IPS DF 4.7 (cell line): ENCODE measurements around the gene IMMP2L.

Experiments
- DNase-seq: peaks from one replicate; pipeline ENCODE4 v3.0.0-alpha.2; 2013; ENCODE audit warnings: low spot score; ENCODE audit errors: extremely low read depth

Gene IMMP2L

DNA sequence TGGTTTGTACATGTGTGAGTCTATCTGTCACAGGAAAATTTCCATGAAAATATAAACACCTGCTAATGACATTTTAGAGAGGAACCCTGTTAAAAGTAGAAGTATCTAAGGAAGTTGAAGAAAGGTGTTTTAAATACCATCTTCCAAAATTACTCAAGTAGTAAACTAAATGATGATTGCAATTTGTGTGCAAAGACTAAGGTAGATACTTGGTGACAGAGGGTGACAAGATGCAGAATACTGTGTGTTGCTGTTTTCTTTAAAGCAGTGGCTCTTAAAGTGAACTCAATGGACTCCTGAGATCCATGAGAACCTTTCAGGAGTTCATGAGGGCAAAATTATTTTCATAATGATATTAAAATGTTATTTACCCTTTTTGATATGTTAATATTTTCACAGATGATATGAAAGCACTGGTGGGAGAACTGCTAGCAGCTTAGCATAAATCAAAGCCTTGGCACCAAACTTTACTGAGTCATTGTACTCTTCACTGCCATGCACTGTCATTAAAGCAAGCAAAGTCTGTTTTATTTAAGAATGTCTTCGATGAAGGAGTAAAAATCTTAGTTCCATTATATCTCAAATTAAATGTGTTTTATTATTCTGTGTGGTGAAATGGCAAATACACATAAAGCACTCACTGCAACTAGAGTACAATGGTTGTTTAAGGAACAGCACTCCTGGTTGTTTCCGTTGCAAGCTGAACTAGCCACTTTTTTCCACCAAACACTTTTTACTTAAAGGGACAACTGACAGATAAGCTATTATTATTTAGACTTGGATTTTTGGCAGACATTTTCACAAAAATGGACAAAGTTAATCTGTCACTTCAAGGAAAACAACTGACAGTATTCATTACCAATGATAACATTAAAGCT is 337.7 kb downstream of the IMMP2L start:
- no peak for DNase-seq

DNA sequence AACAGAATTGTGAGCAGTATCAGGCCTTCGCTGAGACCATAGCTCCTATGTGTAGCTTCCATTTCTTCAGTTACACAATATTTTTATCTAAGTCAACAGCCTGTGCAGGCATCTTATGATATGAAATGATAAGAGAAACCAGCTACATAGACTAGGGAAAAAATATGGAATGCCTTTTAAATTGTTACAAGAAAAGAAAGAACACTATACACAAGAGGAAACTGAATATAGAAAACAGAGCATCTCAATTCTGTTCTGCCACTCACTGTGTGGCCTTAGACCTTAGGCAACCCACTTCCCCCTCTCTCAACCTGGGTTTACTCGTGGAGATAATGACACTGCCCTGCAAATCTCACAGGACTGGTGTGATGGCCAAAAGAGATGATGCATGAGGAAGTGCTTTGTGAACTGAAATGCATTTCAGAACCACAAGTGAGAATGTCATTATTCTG is 338.5 kb downstream of the IMMP2L start:
- no peak for DNase-seq

DNA sequence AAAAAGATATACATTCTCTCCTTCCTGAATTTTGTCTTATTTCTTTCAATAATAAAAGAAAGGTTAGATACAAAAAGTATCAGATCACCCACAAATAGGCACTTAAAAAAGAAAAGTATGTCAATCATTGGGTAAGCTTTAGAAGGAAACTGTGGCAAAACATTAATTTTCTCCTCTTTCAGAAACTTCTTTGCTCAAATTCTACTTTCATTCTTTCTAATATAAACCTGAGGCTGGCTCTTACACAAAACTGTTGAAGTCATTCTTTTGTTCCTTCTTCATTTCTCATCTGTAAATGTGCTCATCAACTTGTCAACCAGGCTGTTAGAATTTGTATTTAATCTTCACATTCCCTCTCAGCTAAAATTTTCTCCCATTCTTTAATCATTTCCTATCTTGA is 346.7 kb downstream of the IMMP2L start:
- no peak for DNase-seq

DNA sequence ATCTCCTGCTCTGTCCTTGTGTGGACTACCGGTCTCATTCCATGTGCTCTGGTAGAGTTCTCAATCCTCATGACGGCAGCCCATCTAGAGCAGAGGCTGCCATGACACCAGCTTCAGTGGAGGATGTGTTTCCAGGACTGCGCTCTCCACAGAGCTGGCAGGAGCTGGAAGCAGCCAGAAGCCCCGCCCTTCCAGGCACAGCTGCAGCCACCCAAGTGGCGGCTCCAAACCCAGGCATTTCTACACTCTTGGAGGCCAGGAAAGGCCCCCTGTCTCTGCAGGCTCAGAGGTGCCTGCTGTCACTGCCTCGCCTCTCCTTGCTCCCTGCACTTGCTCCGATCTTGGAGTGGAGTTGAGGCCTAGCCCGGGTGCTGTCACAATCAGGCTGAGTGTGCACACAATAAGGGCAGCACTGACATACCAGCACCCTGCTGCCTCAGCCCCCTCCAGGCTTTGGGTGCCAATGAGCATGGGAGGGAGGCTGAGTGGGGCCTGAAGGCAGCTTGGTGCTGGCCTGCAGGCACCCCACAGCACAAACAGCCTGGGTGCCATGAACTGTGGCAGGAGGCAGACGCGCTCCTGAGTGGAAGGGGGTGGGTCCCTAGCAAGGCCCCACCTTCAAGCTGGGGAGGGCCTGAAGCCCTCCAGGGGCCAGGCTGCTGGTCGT is 349.3 kb downstream of the IMMP2L start:
- no peak for DNase-seq

DNA sequence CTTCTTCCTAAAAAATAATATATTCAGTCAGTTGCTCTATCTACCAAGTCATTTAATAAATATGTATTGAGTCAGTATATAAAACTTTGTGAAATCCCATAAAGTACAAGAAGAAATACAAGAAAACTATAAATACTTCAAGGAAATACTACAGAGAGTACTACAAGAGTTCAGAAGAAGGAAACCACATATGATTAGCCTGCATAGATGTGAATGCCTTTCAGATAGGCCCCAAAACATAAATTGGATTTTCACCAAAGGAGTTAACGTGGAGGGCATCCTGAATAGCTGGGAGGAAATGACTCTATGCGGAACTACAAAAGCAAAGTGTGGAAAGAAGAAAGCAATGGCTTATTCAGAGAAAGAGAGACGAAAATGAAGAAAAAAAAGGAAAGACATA is 351.3 kb downstream of the IMMP2L start:
- DNase-seq, result no peak

DNA sequence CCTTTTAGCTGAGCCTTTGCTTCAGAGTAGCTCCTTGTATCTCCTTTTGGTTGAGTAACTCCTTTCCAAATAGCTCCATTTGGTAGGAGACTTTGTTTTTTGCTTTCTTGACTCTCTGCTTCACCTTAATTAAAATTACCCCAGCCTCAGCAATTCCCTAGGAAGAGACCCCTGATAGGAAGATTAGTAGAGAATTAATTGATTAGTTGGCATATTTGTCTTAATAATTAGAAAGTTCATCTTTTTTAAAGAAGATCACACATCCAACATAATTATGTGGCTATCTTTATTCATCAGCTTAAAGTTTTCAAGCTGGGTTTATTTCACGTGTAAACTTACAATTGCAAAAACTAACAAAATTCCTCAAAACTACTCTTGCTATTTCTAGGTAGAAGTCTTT is 352.2 kb downstream of the IMMP2L start:
- no peak for DNase-seq

DNA sequence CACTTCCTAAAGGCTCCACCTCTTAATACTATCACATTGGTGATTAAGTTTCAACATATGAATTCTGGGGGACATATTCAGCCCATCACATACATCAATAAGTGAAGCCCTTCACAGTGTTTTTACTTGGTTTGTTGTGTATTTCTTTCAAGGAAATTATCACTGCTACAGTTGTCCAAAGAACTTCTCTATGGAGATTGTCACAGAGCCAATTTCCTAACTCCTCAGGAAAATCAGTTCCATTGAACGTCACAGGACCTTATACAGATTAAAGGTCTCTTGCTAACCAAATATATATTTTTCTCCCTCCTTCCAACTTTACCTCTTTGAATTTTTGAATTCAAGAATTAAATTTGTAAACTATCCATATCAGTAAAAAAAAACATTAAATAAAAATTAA is 357.0 kb downstream of the IMMP2L start:
- DNase-seq, result no peak

DNA sequence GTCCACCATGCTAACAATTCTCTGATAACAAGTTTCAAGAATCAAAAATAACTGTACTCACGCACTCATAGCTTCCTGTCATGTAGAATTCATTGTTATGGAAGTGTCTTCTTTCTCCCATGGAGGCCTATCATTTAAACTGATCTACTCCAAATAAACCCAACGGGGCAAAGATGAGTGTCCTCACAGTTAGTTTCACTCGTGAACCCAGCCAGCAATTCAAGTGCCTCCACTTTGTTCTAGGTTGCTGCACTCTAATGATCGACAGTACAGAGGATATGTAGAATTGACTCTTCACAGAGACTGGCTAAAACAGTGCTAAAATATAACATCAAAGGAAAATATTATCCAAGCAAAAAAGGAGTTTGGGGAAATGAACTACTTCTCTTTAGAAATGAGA is 360.0 kb downstream of the IMMP2L start:
- DNase-seq, result no peak

DNA sequence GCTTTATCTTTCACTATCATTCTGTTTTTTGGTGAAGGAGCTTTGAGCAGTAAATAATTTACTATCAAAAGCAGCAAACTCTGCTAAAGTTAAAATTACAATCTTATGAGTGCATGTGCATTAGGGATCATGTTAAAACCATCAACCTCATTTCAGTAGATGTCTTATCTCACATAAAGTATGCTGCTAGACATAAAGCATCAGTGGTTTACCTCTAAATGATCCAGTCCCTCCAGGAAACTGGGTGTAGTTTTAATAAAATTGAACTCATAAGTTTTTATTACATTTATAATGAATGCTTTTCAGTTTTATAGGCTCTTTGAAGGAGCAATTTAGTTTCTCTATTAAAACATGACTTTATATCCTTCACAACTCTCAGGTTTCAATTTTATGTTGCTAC is 362.6 kb downstream of the IMMP2L start:
- no peak for DNase-seq

DNA sequence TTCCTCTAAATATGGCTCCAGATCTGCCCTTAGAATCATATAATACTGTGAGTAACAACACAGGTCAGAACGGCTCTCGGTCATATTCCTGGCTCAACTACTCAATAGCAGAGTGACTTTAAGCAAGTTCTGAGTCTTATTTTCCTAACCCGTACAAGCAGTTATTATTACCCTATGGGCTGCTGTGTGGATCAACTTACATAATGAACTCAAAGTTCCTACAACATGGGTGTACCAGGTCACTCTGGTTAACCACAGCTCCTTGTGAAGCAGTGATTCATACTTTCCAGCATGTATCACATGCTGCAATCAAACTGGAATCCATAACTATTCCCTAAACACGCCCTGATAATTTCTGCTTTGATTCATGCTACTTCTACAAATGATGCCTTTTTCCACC is 364.0 kb downstream of the IMMP2L start:
- DNase-seq, result no peak

DNA sequence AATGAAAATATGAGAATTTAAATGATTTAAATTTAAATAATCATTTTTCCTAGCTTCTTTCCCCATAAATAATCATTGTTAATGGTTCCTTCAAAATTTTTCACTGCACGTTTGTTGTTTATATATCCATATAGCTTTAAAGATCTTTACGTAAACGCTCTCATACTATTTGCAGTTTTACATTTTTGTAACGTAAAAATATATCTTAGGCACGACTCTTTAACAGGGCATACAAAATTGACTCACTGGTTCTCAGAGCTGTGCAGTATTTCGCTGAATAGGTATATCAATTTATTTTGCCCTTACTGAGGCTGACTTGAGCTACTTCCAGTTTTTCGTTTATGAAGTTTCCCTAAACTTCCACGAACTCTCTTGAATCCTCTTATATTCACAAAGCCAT is 365.6 kb downstream of the IMMP2L start:
- no peak for DNase-seq

DNA sequence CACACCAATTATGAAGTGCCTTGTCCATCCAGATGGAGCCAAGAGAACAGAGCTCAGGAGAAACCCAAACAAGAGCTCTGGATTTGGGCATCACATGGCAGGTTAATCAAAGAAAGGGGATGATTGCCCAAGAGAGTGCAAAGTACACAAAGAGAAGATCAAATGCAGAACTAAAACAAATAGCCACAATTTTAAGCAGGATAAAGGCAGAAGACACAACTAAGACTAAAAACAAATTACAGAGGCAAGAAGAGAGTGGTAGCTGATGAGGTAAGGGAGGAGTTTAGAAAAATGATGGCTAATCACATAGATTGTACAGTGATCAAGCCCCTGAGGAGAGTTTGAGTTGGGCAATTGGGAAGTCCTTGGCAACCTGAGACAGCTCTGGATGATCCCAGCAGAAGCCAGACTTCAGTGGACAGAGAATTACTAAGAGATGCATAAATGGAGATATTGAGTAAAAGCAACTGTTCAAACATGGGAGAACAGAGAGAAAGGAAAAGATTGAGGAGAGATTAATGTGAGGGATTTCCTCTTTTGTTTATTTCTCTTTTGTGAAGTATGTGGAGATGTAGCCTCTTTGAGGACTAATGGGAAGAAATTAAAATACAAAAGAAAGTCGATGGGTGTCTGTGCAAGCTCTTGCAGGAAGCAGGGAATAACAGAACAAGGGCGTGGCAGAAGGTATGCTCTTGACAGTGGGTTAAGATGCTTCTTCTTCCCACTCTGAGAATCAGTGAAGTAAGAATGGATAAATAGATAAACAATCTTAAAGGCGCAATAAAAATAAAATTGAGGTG is 369.5 kb downstream of the IMMP2L start:
- DNase-seq, result no peak

DNA sequence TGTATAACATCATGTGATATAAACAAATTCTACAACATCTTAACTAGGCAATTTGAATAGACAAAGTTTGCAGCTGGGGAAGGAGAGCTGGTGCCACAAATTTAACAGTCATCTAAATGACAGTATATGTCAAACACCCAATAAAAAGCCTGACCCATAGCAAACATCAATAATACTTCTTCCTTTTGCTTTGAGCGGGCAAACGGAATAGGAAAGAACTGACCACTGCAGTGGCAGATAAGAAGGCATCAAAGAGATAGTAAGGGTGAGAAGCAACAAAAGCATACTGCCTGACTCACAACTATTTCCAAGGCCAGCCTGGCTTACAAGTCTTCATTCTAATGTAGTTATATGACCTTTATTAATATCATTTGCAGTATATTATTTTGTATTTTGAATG is 371.5 kb downstream of the IMMP2L start:
- DNase-seq, result no peak

DNA sequence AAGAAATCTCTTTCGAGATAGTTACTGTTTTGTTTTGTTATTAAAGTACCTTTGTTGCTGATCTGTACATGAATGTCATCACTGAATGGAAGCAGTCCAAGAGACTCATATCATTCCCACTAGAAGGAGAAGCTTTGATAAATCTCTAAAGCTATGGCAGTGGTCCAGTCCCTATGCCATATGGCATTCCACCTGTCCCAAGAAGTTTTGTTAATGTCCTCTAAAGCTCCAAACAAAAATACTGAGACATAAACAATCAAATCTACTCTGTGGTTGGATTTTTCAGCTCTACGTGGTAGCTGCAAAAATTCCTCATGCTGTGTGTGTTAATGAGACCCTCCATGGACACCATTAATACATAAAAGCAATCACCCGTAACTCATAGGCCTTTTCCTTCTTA is 377.3 kb downstream of the IMMP2L start:
- DNase-seq, result no peak

DNA sequence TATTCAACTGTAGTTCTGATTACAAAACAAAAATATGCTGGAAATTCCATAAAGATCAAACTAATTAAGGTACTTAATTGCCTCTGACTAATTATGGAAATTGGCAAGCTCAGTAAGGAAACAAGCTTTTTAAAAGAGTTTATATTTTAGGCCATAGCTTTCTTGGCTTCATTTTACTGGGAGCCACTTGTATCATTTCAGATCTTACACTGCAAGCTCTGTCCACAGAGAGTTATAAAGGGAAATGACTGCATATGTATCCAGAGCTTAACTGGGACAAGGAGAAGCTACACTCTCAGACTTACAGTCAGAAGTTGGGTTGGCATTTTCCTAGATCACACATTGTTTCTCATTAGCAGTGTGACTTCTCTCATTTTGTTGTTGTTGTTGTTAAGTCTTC is 379.0 kb downstream of the IMMP2L start:
- no peak for DNase-seq

DNA sequence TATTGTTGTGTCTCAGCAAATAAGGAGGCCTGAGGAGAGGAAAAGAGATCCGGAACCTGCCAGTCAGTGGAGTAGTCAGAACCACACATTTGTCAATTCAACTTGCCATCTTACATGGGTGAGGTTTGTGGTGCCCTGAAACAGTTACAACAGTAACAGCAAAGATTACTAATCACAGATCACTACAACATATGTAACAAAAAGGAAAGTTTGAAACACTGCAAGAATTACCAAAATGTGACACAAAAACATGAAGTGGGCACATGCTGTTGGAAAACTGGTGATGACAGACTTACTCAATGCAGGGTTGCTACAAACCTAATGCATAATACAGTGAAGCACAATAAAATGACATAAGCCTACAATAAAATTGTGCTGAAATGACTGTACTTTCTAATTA is 382.0 kb downstream of the IMMP2L start:
- DNase-seq, result no peak

DNA sequence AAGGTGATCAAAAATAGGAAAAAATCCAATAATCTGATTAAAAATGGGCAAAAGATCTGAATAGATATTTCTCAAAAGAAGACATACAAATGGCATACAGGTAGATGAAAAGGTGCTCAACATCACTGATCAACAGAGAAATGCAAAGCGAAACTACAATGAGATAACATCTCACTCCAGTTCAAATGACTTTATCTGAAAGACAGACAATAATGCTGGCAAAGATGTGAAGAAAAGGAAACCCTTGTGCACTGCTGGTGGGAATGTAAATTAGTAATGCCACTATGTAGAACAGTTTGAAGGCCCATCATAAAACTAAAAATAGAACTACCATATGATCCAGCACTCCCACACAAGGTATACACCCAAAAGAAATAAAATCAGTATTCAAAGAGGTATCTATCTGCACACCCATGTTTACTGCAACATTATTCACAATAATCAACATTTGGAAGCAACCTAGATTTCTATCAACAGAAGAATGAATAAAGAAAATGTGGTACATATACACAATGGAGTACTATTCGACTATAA is 386.3 kb downstream of the IMMP2L start:
- DNase-seq, result no peak

DNA sequence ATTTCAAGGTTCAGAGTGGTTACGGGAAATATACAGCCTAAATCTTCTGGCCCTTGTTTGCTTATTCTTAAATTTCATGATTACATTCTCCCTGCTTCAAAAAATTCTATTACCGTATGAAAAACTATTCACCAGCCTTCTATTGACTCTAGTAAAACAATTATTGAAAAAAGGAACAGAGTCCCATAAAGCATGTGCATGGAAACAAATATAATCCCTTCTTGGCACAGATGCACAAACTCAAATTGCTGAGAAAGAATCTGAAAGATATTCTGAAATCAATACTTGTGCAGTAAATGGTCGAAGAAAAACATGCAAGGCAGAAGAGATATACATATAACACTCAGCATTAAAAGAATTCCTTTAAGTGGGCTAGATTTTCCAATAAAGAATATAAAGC is 387.8 kb downstream of the IMMP2L start:
- no peak for DNase-seq

DNA sequence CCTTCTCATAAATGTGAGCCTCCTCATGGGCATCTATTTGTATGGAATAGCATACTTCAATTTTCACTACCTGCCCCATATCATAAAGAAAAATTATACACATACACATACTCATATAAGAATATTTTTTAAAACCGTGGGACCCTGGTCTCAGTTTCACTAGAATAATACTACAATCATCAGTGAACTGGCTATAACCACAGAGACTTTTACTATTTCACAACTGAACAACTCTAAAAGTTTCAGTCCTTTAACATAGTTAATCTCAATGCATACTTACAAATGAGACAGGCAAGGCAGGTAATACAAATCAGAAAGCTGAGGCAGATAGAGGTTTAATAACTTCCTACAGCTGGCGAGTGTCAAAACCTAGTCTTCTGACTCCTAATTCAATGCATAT is 388.3 kb downstream of the IMMP2L start:
- DNase-seq, result no peak

DNA sequence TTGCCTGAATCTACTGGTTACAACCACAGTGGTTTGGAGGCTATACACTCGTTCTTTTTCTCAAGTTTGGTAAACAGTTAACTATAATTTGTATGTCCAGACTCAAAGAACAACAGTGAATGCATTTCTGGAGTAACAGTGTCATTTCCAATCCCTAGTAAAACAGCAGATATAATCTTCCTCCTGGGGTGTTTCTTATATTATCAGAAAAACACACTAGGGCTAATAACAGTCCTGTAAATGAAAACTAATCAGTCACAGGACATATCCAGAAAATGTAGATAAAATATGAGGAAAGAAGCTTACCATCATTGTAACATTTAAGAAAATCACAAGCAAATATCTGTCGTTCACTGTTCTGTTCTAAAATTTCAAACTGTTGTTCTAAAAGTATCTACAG is 388.8 kb downstream of the IMMP2L start:
- no peak for DNase-seq

DNA sequence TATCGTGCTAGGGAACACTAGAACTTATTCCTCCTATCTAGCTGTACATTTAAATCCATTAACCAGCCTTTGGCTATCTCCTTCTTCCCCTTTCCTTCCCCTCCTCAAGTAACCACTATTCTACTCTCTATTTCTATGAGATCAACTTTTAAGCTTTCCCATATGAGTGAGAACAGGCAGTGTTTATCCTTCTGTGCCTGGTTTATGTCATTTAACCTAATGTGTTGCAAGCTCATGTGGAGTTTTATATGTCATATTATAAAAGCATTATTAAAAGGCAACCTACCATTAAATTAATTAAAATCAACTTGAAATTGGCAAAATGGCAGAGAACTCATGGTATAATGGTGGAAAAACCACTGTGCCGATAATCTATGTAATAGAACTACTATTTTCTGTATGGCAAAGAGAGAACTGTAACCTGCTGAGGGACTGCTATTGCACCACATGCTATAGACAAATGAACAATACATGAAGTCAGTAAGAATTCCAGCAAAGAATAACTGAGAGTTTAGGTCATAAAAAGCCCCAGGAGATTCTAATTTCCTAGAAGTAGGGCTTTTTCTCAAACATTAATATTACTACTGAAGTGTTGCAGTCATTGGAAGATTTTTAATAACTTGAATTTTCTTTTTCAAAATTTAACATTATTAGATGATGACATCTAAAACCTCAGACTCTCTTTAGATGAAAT is 389.6 kb downstream of the IMMP2L start:
- DNase-seq, result no peak
